Gastroesophageal sphincter (tissue), 4 donors: ENCODE results near the gene IGSF11. TPM values are rescaled to one million over a fixed set of nuclear protein-coding genes. Genes with fewer than 3 reads are reported as not detected.
"Not testable (repeated sequence)": the region's sequence is repeated elsewhere in the genome, so short reads cannot be mapped to it uniquely, and the experiment has no call there.

Experiments
- ATAC-seq: fragments of 150-250 bp; one replicate; pipeline ENCODE4 v1.9.1; 2016; ENCODE audit warnings: mild to moderate bottlenecking, moderate library complexity
- H3K27ac ChIP-seq, 4 donors: fragments of 200-600 bp; sonication (generic) in 3 of 4; 1 replicate in 3 of 4; 2 replicates in 1 of 4; pipeline ENCODE4 v1.5.1; 2016 to 2019
- H3K27me3 ChIP-seq: fragments of 200-600 bp; sonication (generic); one replicate; pipeline ENCODE4 v1.5.1; 2019
- H3K36me3 ChIP-seq, 2 donors: fragments of 200-600 bp; sonication (generic); one replicate each; pipeline ENCODE4 v1.5.1; 2019; ENCODE audit warnings: control low read depth in 1 of 2
- H3K4me1 ChIP-seq, 3 donors: fragments of 200-600 bp; sonication (generic); 1 replicate in 2 of 3; 2 replicates in 1 of 3; pipeline ENCODE4 v1.5.1; 2016 to 2019; ENCODE audit warnings: control low read depth in 2 of 3
- H3K4me3 ChIP-seq, 2 donors: fragments of 200-600 bp; sonication (generic); one replicate each; pipeline ENCODE4 v1.5.1; 2019; ENCODE audit warnings: mild to moderate bottlenecking in 1 of 2, moderate library complexity in 1 of 2
- H3K9me3 ChIP-seq, 3 donors: fragments of 200-600 bp; sonication (generic); one replicate each; pipeline ENCODE4 v1.5.1; 2017 to 2019; ENCODE audit warnings: control low read depth in 2 of 3
- CTCF ChIP-seq, 4 experiments: fragments of 200-600 bp in 2 of 4; fragments of 450-650 bp in 2 of 4; sonication (generic) in 1 of 4; IDR thresholded peaks; one replicate each; pipeline ENCODE4 v1.5.1; 2017 to 2019; ENCODE audit warnings: antibody characterized with exemption in 4 of 4, mild to moderate bottlenecking in 2 of 4, moderate library complexity in 2 of 4
- EP300 ChIP-seq: sonication (generic); formaldehyde crosslinking; IDR thresholded peaks from one replicate; pipeline ENCODE4 v1.6.1; 2017; ENCODE audit warnings: antibody characterized with exemption, mild to moderate bottlenecking
- POLR2A ChIP-seq, 2 donors: fragments of 450-650 bp; IDR thresholded peaks; one replicate each; pipeline ENCODE4 v1.6.1; 2017; ENCODE audit warnings: antibody characterized with exemption in 2 of 2, mild to moderate bottlenecking in 2 of 2, moderate library complexity in 1 of 2
- POLR2AphosphoS5 ChIP-seq: sonication (generic); formaldehyde crosslinking; IDR thresholded peaks from one replicate; pipeline ENCODE4 v1.6.1; 2017; ENCODE audit warnings: antibody characterized with exemption
- WGBS, 2 donors: methylation state at CpG; one replicate each; pipeline ENCODE4 v1.1.5; 2018; ENCODE audit warnings: low coverage in 1 of 2; 5-methylcytosine and 5-hydroxymethylcytosine counted together
- total RNA-seq, 4 donors: library from RNA; depleted of rRNA; stranded (reverse); fragments of >200 nt; gene quantifications; one replicate each; pipeline ENCODE4 v1.1.0, GENCODE V29; 2016

The IGSF11 gene
- total RNA-seq, 4 donors from 2014 or later, result 2.0 to 20.2 (median 6.1) TPM

DNA sequence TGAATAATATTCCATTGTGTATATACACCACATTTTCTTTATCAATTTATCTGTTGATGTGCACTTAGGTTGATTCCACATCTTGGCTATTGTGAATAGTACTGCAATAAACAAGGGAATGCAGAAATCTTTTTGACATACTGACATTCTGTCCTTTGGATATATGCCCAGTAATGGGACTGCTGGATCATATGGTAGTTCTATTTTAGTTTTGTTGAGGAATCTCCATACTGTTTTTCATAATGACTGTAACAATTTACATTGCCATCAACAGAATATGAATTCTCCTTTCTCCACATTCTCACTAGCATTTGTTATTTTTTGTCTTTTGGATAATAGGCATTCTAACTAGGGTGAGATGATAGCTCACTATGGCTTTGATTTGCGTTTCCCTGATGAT, 174.7 kb downstream of the IGSF11 start:
- Histone ChIP-seq H3K4me3 (no peak overlapping the region), H3K4me1 (no peaks in the 10 kb centered on the region), H3K36me3 (no peaks in the 10 kb centered on the region), H3K9me3 (peaks cover 0 to 12% (median 0%) of the 10 kb centered on the region in 3 donors), H3K27ac (no peak overlapping the region), H3K27me3 (no peaks in the 10 kb centered on the region)
- 82 to 86% methylated on average over 1 of the region's 1 CpG for WGBS, 2 donors
- no peak for ATAC-seq
- TF ChIP-seq POLR2A (IDR thresholded peaks at IDR 0.05), result no peak
- TF ChIP-seq EP300, result no peak
- TF ChIP-seq POLR2AphosphoS5, result no peak
- no peak for TF ChIP-seq CTCF (IDR thresholded peaks at IDR 0.05)

DNA sequence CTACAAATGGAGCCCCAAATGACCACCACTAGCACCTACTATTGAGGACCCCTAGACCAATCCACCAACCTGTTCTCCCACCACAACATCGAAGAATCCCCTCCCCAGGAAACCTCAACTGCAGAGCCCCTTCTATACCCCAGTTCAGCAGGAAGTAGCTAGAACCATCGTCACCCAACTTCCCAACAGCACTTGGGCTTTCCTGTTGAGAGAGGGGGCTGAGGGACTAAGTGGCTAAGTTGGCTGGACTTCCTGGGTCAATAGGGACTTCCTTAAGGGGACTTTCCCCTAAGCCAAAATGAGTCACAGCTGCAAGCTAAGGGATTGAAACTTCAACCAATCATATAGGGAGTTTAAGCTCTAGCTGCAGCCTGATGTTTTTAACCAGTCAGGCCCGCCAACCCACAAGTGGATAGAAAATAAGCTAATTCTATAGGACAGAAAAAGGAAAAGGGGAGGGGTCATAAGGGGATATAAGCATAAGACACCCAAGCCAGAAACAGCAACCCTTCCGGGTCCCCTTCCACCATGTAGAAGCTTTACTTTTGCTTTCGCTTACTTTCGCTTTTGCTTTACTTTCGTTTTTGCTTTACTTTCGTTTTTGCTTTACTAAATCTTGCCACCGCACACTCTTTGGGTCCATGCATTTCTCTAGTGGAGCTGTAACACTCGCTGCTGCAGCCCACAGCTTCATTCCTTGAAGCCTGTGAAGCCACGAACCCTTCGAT, 183.0 kb downstream of the IGSF11 start:
- not testable (repeated sequence) for H3K4me1 ChIP-seq, H3K27ac ChIP-seq, H3K36me3 ChIP-seq, H3K4me3 ChIP-seq, H3K9me3 ChIP-seq, ATAC-seq, H3K27me3 ChIP-seq
- WGBS, 2 donors, result 90 to 100% methylated on average over 2 to 9 of the region's 12 CpGs

GRCh38 chr3:118850687-118851086, 184.0 kb downstream of the IGSF11 start:
- Histone ChIP-seq H3K36me3 (no peaks in the 10 kb centered on the region), H3K9me3 (no peaks in the 10 kb centered on the region), H3K4me3 (no peak overlapping the region), H3K27ac (no peak overlapping the region), H3K4me1 (no peaks in the 10 kb centered on the region), H3K27me3 (no peaks in the 10 kb centered on the region)
- WGBS, 2 donors, result 81 to 85% methylated on average over 8 to 10 of the region's 10 CpGs
- no peak for ATAC-seq
- TF ChIP-seq EP300, result no peak
- TF ChIP-seq POLR2AphosphoS5, result no peak
- TF ChIP-seq POLR2A (IDR thresholded peaks at IDR 0.05), result no peak
- TF ChIP-seq CTCF (IDR thresholded peaks at IDR 0.05), result no peak

Other genes with a start within 250 kb of the IGSF11 start
- not detected for gene TEX55, start 111.3 kb upstream of the IGSF11 start, total RNA-seq
- under 1 TPM in 1 of 4 donors, not detected in 3; 0.15 TPM for gene UPK1B, start 138.8 kb upstream of the IGSF11 start, total RNA-seq
- gene B4GALT4, start 206.0 kb upstream of the IGSF11 start, total RNA-seq, result 10 to 100 TPM; 15.6 to 23.9 (median 17.5) TPM